Glomerular visceral epithelial cell (primary cell): ENCODE results near the gene OGFOD2.
A peak's percentile ranks its signal among the peaks of the same experiment; 100 is the strongest.

ENCODE experiments used
- DNase-seq: peaks from one replicate; pipeline ENCODE4 v3.0.0-alpha.2; 2016; ENCODE audit errors: extremely low spot score

OGFOD2 gene

GRCh38 chr12:122977655-122978392 lies 2.8 kb downstream of the OGFOD2 start:
- no peak for DNase-seq

GRCh38 chr12:122978507-122978955 lies 3.5 kb downstream of the OGFOD2 start:
- no peak for DNase-seq

- no peak for DNase-seq
These were observed 4.2 kb downstream of the OGFOD2 start for GRCh38 chr12:122979001-122979907.

GRCh38 chr12:122979908-122980182 lies 4.8 kb downstream of the OGFOD2 start:
- no peak for DNase-seq

- peak; percentile 59 for DNase-seq
These were observed 5.4 kb downstream of the OGFOD2 start, which contains the start of gene ARL6IP4 for GRCh38 chr12:122980183-122981035. ARL6IP4 (plus strand) TSS chr12:122980681; CDS start chr12:122981140, 459 bp downstream.

GRCh38 chr12:122981036-122981471 lies 6.0 kb downstream of the OGFOD2 start:
- no peak for DNase-seq

GRCh38 chr12:122981587-122982476 lies 6.8 kb downstream of the OGFOD2 start:
- no peak for DNase-seq

DNA sequence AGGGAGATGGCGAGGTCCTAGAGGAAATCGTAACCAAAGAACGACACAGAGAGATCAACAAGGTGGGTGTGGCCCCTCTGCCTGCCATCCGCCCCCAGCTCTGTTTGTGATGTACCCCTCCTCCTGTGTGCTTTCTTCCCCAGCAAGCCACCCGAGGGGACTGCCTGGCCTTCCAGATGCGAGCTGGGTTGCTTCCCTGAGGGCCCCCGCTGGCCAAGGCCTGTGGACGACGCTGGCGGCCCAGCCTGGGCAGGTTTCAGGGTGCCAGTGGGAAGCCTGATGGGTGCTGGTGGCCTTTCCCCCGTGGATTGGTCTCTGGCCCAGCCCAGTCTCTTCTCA lies 7.4 kb downstream of the OGFOD2 start:
- DNase-seq = no peak

DNA sequence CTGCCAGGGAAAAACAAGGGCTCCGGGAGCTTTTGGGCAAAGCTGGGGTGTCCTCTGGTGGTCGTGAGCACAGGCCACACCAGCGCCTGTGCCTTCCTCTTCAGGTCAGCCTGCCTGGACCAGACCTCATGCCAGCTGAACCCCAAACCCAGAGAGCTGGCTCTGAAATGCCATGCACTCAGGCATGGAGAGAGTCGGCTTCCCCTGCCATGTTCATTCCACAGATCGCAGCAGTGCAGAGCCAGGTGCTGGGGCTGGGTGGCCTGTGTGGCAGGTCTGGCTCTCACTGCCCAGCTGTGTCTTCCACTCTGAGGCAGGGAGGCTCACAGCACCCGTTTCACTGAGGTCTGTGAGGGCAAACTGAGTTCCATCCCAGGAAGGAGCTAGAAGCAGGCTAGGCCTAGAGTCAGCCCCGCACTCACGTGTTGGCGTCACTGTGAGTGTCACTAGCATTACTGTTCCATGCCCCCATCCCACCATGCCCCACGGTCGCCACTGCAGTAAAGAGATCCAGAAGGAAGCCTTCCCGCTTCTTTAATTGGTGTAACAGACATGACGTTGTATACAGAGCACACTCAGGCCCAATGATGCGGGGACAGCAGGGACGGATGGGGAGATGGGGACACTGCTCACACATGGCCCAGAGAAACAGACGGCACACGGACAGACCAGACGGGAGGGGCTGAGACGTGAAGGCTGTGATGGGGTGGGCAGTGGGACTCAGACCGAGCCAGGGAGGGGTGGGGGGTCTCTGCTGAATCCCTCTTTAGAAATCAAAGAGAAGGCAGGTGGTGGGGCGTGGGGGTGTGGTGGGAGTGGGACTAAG lies 8.1 kb downstream of the OGFOD2 start:
- DNase-seq = no peak

DNA sequence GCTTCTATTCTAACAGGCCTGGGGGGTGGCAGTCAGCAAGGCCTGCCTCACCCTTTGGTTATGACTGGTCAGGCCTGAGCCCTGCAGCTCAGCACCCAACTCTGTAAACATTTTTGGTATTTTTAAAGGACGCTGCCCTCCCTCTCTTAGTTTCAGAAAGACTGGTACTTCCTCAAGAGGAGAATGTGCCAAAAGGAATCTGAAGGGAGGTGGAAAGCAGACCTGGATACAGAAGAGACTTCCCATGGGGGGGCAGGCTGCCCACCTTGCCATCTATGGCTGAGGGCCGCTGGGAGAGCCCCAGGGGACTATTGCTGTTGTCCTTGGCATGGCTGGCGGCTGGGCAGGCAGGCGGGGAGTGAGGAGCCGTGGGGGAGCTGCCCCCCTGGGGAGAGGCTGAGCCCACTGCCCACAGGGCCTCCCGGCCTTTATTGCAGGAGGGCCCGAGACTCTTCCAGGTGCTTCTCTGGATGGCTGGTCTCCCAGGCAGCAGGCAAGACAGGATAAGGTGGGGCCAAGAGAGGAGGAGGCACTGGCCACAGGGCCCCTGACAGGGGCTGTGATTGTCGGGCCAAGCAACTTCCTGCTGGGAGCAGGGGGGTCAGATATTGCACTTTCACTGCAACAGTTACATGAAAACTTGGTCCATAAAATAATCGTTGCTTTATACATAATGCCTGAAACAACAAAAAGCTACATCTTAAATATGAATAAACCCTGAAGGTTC lies 8.9 kb downstream of the OGFOD2 start:
- peak; percentile 54 for DNase-seq

GRCh38 chr12:122984612-122985337 lies 9.7 kb downstream of the OGFOD2 start:
- DNase-seq = no peak

GRCh38 chr12:122985338-122986257 lies 10.6 kb downstream of the OGFOD2 start:
- DNase-seq = no peak

DNA sequence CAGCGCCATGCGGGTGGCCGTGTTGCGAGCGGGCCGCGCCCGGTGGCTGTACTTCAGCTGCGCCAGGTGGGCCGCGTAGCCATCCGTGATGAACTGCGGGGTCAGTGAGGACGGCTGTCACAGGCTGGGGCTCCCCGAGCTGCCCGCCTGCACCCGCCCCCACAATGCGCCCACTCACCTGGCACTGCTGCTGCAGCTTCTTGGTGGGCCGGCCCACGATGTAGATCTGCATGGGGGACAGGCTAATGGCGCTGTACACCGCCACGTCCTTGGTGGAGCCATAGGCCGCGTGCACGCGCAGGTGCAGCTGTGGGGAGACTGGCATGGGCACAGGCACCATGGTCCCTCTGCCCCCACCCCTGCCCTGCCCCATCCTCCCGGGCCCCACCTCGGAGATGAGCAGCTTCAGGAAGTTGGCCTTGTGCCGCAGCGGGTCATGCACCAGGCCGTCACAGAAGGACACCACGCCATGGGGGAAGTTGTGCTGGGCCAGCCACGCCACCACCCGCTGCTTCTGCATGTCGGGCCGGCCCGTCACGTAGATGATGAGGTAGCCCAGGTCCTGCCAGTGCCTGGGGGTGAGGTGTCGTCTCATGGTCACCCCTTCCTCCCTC lies 11.3 kb downstream of the OGFOD2 start:
- no peak for DNase-seq

GRCh38 chr12:122987086-122987951 lies 12.3 kb downstream of the OGFOD2 start:
- DNase-seq = no peak

DNA sequence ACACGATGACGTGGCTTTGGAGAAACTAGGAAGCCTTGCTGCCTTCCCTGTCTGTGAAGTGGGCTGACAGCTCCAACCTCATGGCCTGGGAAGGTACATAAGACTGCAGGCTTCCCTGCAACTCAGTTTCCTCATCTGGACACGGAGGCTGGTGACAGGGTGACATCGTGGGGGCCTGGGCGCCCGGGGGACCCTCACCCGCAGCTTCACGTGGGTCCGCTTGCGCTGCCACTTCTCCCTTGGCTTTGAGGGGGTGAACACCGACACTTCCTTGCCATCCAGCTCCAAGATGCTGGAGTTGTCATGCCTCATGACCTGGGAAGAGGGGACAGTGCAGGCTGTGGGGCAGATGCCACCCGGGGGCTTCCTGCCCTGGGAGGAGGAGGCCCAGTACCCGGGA lies 13.0 kb downstream of the OGFOD2 start:
- no peak for DNase-seq

DNA sequence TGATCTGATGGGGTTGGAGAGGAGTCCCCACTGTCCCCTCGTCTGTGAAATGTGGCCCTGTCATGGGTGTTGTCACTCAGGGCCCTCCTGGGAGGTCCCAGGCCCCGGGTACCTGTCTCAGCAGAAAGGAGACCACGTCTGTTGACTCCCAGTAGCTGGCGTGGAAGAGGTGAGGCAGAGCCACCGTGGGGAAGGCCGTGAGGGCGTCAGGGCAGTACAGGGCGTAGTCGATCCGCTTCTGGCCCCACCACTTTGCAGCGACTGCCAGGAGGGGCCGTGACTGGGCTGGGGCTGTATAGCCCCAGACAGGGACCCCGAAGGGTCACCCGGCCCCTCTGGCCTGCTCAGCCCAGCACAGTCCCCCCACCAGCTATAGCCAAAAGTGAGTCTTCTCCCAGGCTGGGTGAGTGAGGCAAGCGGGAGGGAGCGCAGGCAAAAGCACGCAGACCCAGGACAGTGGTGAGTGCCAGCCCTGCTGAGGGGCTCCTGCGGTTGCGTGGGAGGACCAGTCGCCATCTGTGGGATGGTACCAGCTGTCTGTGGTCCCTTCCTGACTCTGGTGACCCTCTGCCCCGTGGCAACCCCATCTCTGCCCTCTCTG lies 13.7 kb downstream of the OGFOD2 start:
- no peak for DNase-seq
